ENCODE measurements around the gene INHBB. TPM values are rescaled to one million over a fixed set of nuclear protein-coding genes. Genes with fewer than 3 reads are reported as not detected.

Gene INHBB
- total RNA-seq, 1 donor from 2014 or later: 7.1 TPM

- DNase-seq: no peak
Observed at GRCh38 chr2:120398051-120398995, 52.4 kb downstream of the INHBB start.

- DNase-seq: no peak
Observed at GRCh38 chr2:120398996-120399888, 53.3 kb downstream of the INHBB start.

GRCh38 chr2:120399889-120400240, 53.9 kb downstream of the INHBB start:
- DNase-seq: no peak

GRCh38 chr2:120400551-120400950, 54.6 kb downstream of the INHBB start:
- DNase-seq: no peak

Other genes with a start within 250 kb of the INHBB start
- gene TMEM185B, start 122.7 kb upstream of the INHBB start, total RNA-seq: 12.5 TPM
- gene RALB, start 93.3 kb upstream of the INHBB start, total RNA-seq: 41.7 TPM

Measured in skin of body (tissue), 2 donors.